OCI-LY1 (cell line): Measurements from ENCODE around the gene CYB5A.

Experiments
- H2AFZ ChIP-seq: fragments of 200-600 bp; sonication (generic), shearing (Covaris generic); 2 replicates; pipeline ENCODE4 v1.6.0; 2014; ENCODE audit warnings: antibody characterized with exemption, mild to moderate bottlenecking, low read length
- H3F3A ChIP-seq: fragments of 200-600 bp; sonication (generic), shearing (Covaris generic); 2 replicates; pipeline ENCODE4 v1.6.0; 2014; ENCODE audit warnings: mild to moderate bottlenecking, antibody characterized with exemption, low read length, moderate library complexity; ENCODE audit not compliant: insufficient read depth
- H3K27ac ChIP-seq: fragments of 200-600 bp; sonication (generic); 2 replicates; pipeline ENCODE4 v1.5.1; 2014; ENCODE audit warnings: low read length, mixed run types, mild to moderate bottlenecking, low read depth; ENCODE audit not compliant: poor library complexity, severe bottlenecking
- H3K27me3 ChIP-seq: fragments of 200-600 bp; sonication (generic); 2 replicates; pipeline ENCODE4 v1.6.0; 2014; ENCODE audit warnings: antibody characterized with exemption, mild to moderate bottlenecking, low read length, moderate library complexity; ENCODE audit not compliant: insufficient read depth
- H3K36me3 ChIP-seq: fragments of 200-600 bp; sonication (generic); 2 replicates; pipeline ENCODE4 v1.6.1; 2014; ENCODE audit warnings: mild to moderate bottlenecking, antibody characterized with exemption, low read length, moderate library complexity, mixed read lengths; ENCODE audit not compliant: insufficient read depth
- H3K4me1 ChIP-seq: fragments of 200-600 bp; sonication (generic); 2 replicates; pipeline ENCODE4 v1.5.1; 2014; ENCODE audit warnings: mild to moderate bottlenecking, low read length, moderate library complexity; ENCODE audit not compliant: insufficient read depth, severe bottlenecking
- H3K4me2 ChIP-seq: fragments of 200-600 bp; sonication (generic), shearing (Covaris generic); 2 replicates; pipeline ENCODE4 v1.6.1; 2014; ENCODE audit warnings: low read length
- H3K4me3 ChIP-seq: fragments of 200-600 bp; sonication (generic); 2 replicates; pipeline ENCODE4 v1.5.1; 2014; ENCODE audit warnings: low read length, low read depth, mild to moderate bottlenecking, mixed read lengths; ENCODE audit not compliant: poor library complexity, severe bottlenecking
- H3K79me2 ChIP-seq: fragments of 200-600 bp; shearing (Covaris generic); 2 replicates; pipeline ENCODE4 v1.6.1; 2016; ENCODE audit warnings: mixed run types, low read length, mixed read lengths; ENCODE audit not compliant: insufficient read depth
- H3K9ac ChIP-seq: fragments of 200-600 bp; sonication (generic), shearing (Covaris generic); 2 replicates; pipeline ENCODE4 v1.6.1; 2014; ENCODE audit warnings: mild to moderate bottlenecking, low read length, mixed read lengths
- H3K9me2 ChIP-seq: fragments of 200-600 bp; sonication (generic), shearing (Covaris generic); 2 replicates; pipeline ENCODE4 v1.6.1; 2014; ENCODE audit warnings: low read depth, mild to moderate bottlenecking, low read length, mixed read lengths
- H3K9me3 ChIP-seq: fragments of 200-600 bp; shearing (Covaris generic); 2 replicates; pipeline ENCODE4 v1.6.1; 2014; ENCODE audit warnings: low read length, mixed read lengths
- H4K20me1 ChIP-seq: fragments of 200-600 bp; sonication (generic), shearing (Covaris generic); 2 replicates; pipeline ENCODE4 v1.6.0; 2016; ENCODE audit warnings: mild to moderate bottlenecking, low read length; ENCODE audit not compliant: insufficient read depth
- CTCF ChIP-seq: fragments of 200-600 bp; sonication (generic), shearing (Covaris generic); IDR thresholded peaks from 2 replicates; pipeline ENCODE4 v1.5.1; 2017; ENCODE audit warnings: mild to moderate bottlenecking, antibody characterized with exemption, low read length, moderate library complexity, mixed read lengths
- EZH2 ChIP-seq: fragments of 200-600 bp; sonication (generic), shearing (Covaris generic); IDR thresholded peaks from 2 replicates; pipeline ENCODE4 v1.8.0; 2017; ENCODE audit warnings: borderline replicate concordance, mixed run types, mild to moderate bottlenecking, antibody characterized with exemption, low read length, moderate library complexity, mixed read lengths

The CYB5A gene

GRCh38 chr18:74257083-74257482 is 34.7 kb downstream of the CYB5A start:
- Histone ChIP-seq H3K9me2 (no peaks in the 10 kb centered on the region), H3K4me1 (peaks cover 13% of the 10 kb centered on the region), H3K4me3 (no peak overlapping the region), H3K4me2 (no peak overlapping the region), H3K36me3 (peaks cover 39% of the 10 kb centered on the region), H2AFZ (no peak overlapping the region), H3K9me3 (no peaks in the 10 kb centered on the region), H3F3A (no peaks in the 10 kb centered on the region), H4K20me1 (no peaks in the 10 kb centered on the region), H3K79me2 (no peaks in the 10 kb centered on the region), H3K27me3 (no peaks in the 10 kb centered on the region), H3K27ac (no peak overlapping the region), H3K9ac (no peak overlapping the region)
- TF ChIP-seq EZH2 (no peak), CTCF (no peak)

DNA sequence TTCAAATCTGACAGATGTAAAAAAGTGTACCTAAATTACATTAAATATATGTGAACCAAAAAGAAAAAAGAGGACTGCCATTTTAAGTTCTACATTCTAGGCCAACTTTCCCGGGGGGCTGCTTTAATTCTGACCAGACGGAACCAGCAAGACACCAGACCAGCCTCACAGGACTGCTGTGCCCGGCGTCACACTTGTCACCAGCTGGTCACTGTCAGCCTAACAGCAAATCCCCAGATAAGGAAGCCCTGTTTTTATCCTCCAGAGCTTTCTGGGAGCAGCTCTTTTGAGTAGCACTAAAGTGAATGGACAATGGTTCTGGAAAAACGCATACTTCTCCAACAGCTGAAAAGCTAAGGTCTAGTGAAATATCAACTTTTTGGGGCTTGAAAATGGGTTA is 35.6 kb downstream of the CYB5A start:
- peaks cover 31% of the 10 kb centered on the region for H3K36me3 ChIP-seq
- peaks cover 18% of the 10 kb centered on the region for H3K4me1 ChIP-seq
- H3K27ac ChIP-seq: no peak overlapping the region
- H3K4me3 ChIP-seq: no peak overlapping the region
- no peaks in the 10 kb centered on the region for H3K27me3 ChIP-seq
- no peak overlapping the region for H2AFZ ChIP-seq
- H3K9me3 ChIP-seq: no peaks in the 10 kb centered on the region
- H3K9ac ChIP-seq: no peak overlapping the region
- no peaks in the 10 kb centered on the region for H3K9me2 ChIP-seq
- H3K79me2 ChIP-seq: no peaks in the 10 kb centered on the region
- H4K20me1 ChIP-seq: no peaks in the 10 kb centered on the region
- no peaks in the 10 kb centered on the region for H3F3A ChIP-seq
- TF ChIP-seq CTCF: no peak
- no peak for TF ChIP-seq EZH2
- no peak overlapping the region for H3K4me2 ChIP-seq

DNA sequence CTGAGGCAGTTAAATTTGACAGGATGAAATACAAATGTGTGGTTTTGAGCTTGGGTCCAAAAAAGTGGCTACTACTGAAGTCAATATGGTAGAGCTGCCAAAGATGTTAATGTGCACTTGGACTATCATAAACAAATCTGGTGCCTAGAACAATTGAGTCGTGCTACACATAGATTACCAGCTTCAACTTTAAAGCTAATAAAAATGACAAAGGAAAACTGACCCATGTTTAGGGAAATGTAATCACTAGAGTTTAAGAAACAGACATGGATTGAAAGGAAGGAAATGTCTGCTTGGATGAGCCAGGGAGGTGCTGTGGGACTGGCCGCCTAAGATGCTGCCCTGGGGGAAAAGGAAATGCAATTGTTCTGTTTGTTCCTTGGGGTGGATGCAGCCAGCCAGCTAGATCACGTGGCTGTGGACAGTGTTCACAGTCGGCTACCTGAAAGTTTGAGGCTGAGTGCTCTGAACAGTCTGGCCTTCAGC is 36.6 kb downstream of the CYB5A start:
- Histone ChIP-seq H3K9me3 (no peaks in the 10 kb centered on the region), H3K4me3 (no peak overlapping the region), H2AFZ (no peak overlapping the region), H3K79me2 (no peaks in the 10 kb centered on the region), H3K27me3 (no peaks in the 10 kb centered on the region), H3K36me3 (peaks cover 26% of the 10 kb centered on the region), H3F3A (no peaks in the 10 kb centered on the region), H3K4me1 (peaks cover 18% of the 10 kb centered on the region), H3K27ac (no peak overlapping the region), H3K9ac (no peak overlapping the region), H3K4me2 (no peak overlapping the region), H3K9me2 (no peaks in the 10 kb centered on the region), H4K20me1 (no peaks in the 10 kb centered on the region)
- TF ChIP-seq CTCF (no peak), EZH2 (no peak)
